ENCODE measurements around the gene DGKH.

DGKH gene

GRCh38 chr13:42048342-42048683, at the start of gene DGKH:
Gene DGKH (plus strand): TSS chr13:42048648. CDS start chr13:42048774, 126 bp downstream.
- FAIRE-seq (no peak), DNase-seq (ENCODE audit: insufficient read length, low spot score) (no peak)
- no peak for TF ChIP-seq CTCF (IDR thresholded peaks at IDR 0.05; ENCODE audit: insufficient read depth, missing control alignments)

GRCh38 chr13:42000846-42001245, 47.6 kb upstream of the DGKH start:
- no peak for DNase-seq (ENCODE audit: insufficient read length, low spot score)
- FAIRE-seq, result no peak
- no peak for TF ChIP-seq CTCF (IDR thresholded peaks at IDR 0.05; ENCODE audit: insufficient read depth, missing control alignments)

GRCh38 chr13:42001580-42001979, 46.9 kb upstream of the DGKH start:
- DNase-seq (ENCODE audit: insufficient read length, low spot score), result no peak
- no peak for TF ChIP-seq CTCF (IDR thresholded peaks at IDR 0.05; ENCODE audit: insufficient read depth, missing control alignments)
- no peak for FAIRE-seq

GRCh38 chr13:42002066-42002465, 46.4 kb upstream of the DGKH start:
- no peak for TF ChIP-seq CTCF (IDR thresholded peaks at IDR 0.05; ENCODE audit: insufficient read depth, missing control alignments)
- FAIRE-seq, result no peak
- DNase-seq (ENCODE audit: insufficient read length, low spot score), result no peak

GRCh38 chr13:42007844-42008243, 40.6 kb upstream of the DGKH start:
- FAIRE-seq, result no peak
- no peak for DNase-seq (ENCODE audit: insufficient read length, low spot score)

GRCh38 chr13:42009057-42009456, 39.4 kb upstream of the DGKH start:
- TF ChIP-seq CTCF (IDR thresholded peaks at IDR 0.05; ENCODE audit: insufficient read depth, missing control alignments), result no peak

More at GRCh38 chr13:42007844-42008243, 40.6 kb upstream of the DGKH start:
- no peak for TF ChIP-seq CTCF (IDR thresholded peaks at IDR 0.05; ENCODE audit: insufficient read depth, missing control alignments)

GRCh38 chr13:42011601-42012350, 36.7 kb upstream of the DGKH start:
- TF ChIP-seq CTCF (IDR thresholded peaks at IDR 0.05; ENCODE audit: insufficient read depth, missing control alignments), result no peak
- no peak for FAIRE-seq
- no peak for DNase-seq (ENCODE audit: insufficient read length, low spot score)

More at GRCh38 chr13:42009057-42009456, 39.4 kb upstream of the DGKH start:
- FAIRE-seq, result no peak
- no peak for DNase-seq (ENCODE audit: insufficient read length, low spot score)

Measured in D721Med (cell line).